BLaER1 treated with 17β-estradiol and CSF1 and Interleukin-3, amounts not matched to agents 10 nM and 100 nM (cell line): ENCODE data around the gene ANKS1B.
"Not testable (repeated sequence)": the region's sequence is repeated elsewhere in the genome, so short reads cannot be mapped to it uniquely, and the experiment has no call there.

ENCODE experiments used
- H3K27ac ChIP-seq, 11 experiments: shearing (Covaris generic); formaldehyde crosslinking; 2 replicates each; pipeline ENCODE4 v1.8.1; 2022
- H3K27me3 ChIP-seq, 11 experiments: shearing (Covaris generic); formaldehyde crosslinking; 2 replicates each; pipeline ENCODE4 v1.8.1; 2022
- H3K36me3 ChIP-seq, 11 experiments: shearing (Covaris generic); formaldehyde crosslinking; 2 replicates each; pipeline ENCODE4 v1.8.1; 2022
- H3K4me1 ChIP-seq, 10 experiments: shearing (Covaris generic); formaldehyde crosslinking; 2 replicates each; pipeline ENCODE4 v1.8.1; 2022
- H3K4me2 ChIP-seq, 11 experiments: shearing (Covaris generic); formaldehyde crosslinking; 2 replicates each; pipeline ENCODE4 v1.8.1; 2022
- H3K4me3 ChIP-seq, 10 experiments: shearing (Covaris generic); formaldehyde crosslinking; 2 replicates each; pipeline ENCODE4 v1.8.1; 2022
- H3K9ac ChIP-seq, 11 experiments: shearing (Covaris generic); formaldehyde crosslinking; 2 replicates each; pipeline ENCODE4 v1.8.1; 2022
- H3K9me3 ChIP-seq, 11 experiments: shearing (Covaris generic); formaldehyde crosslinking; replicated peaks in 1 of 11; 2 replicates each; pipeline ENCODE4 v1.8.1; 2022
- H4K20me1 ChIP-seq, 11 experiments: shearing (Covaris generic); formaldehyde crosslinking; 2 replicates each; pipeline ENCODE4 v1.8.1; 2022
- Cebpa-rat ChIP-seq, 11 experiments: shearing (Covaris generic); IDR thresholded peaks; 2 replicates each; pipeline ENCODE4 v1.8.1; 2022

The ANKS1B gene

DNA sequence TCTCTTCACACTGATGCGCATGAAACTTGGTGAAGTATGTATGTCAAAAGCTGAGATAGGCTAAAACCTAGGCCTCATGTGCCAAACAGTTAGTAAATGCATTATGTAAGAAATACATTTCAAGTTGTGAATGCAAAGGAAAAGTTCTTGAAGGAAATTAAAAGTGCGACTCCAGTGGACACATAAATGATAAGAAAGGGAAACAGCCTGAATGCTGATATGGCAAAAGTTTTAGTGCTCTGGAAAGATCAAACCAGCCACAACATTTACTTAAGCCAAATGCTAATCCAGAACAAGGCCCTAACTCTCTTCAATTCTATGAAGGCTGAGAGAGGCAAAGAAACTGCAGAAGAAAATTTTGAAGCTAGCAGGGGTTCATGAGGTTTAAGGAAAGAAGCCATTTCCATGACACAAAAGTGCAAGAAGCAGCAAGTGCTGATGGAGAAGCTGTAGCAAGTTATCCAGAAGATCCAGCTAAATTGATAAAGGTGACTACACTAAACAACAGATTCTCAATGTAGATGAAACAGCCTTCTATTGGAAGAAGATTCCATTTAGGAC lies 262.9 kb downstream of the ANKS1B start:
- Histone ChIP-seq H4K20me1 (peaks cover 0 to 9% (median 0%) of the 10 kb centered on the region in 11 experiments; a peak in 3 of 22 replicates), H3K9me3 (peaks cover 0 to 33% (median 25%) of the 10 kb centered on the region in 11 experiments; a peak in 20 of 22 replicates), H3K4me1 (no peaks in the 10 kb centered on the region), H3K27me3 (no peaks in the 10 kb centered on the region), H3K4me2 (no peak overlapping the region), H3K4me3 (no peak overlapping the region), H3K36me3 (peaks cover 0 to 51% (median 33%) of the 10 kb centered on the region in 11 experiments; a peak in 16 of 22 replicates), H3K27ac (no peak overlapping the region), H3K9ac (no peak overlapping the region)
- TF ChIP-seq Cebpa-rat (IDR thresholded peaks at IDR 0.05), result no peak

DNA sequence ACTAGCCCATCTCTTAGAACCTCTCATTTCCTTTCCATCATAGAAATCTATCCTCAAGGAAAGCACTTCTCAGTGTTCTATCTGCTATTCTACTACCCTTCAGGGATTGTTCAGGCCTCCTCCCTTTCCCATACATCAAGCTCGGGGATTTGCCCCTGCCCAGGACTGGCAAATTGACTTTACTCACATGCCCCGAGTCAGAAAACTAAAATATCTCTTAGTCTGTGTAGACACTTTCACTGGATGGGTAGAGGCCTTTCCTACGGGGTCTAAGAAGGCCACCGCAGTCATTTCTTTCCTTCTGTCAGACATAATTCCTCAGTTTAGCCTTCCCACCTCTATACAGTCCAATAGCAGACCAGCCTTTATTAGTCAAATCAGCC lies 264.7 kb downstream of the ANKS1B start:
- H3K4me3 ChIP-seq, H3K4me2 ChIP-seq, H3K4me1 ChIP-seq, H3K27ac ChIP-seq, H4K20me1 ChIP-seq, H3K9ac ChIP-seq, H3K27me3 ChIP-seq: not testable (repeated sequence)
- peaks cover 0 to 45% (median 30%) of the 10 kb centered on the region in 11 experiments; a peak in 16 of 22 replicates for H3K36me3 ChIP-seq
- H3K9me3 ChIP-seq, result peaks cover 0 to 29% (median 19%) of the 10 kb centered on the region in 11 experiments; a peak in 19 of 22 replicates

DNA sequence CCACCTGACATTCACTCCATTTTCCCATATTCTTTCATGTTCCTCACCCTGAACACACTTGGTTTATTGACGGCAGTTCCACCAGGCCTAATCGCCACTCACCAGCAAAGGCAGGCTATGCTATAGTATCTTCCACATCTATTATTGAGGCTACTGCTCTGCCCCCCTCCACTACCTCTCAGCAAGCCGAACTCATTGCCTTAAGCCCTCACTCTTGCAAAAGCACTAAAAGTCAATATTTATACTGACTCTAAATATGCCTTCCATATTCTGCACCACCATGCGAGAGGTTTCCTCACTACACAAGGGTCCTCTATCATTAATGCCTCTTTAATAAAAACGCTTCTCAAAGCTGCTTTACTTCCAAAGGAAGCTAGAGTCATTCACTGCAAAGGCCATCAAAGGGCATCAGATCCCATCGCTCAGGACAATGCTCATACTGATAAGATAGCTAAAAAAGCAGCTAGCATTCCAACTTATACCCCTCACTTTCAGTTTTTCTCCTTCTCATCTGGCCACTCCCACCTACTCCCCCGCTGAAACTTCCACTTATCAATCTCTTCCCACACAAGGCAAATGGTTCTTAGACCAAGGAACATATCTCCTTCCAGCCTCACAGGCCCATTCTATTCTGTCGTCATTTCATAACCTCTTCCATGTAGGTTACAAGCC lies 265.2 kb downstream of the ANKS1B start:
- H4K20me1 ChIP-seq, H3K27me3 ChIP-seq, H3K4me3 ChIP-seq, H3K27ac ChIP-seq, H3K4me1 ChIP-seq, H3K4me2 ChIP-seq, H3K9ac ChIP-seq: not testable (repeated sequence)
- peaks cover 0 to 26% (median 18%) of the 10 kb centered on the region in 11 experiments; a peak in 18 of 22 replicates for H3K9me3 ChIP-seq
- H3K36me3 ChIP-seq, result peaks cover 0 to 45% (median 29%) of the 10 kb centered on the region in 11 experiments; a peak in 16 of 22 replicates

DNA sequence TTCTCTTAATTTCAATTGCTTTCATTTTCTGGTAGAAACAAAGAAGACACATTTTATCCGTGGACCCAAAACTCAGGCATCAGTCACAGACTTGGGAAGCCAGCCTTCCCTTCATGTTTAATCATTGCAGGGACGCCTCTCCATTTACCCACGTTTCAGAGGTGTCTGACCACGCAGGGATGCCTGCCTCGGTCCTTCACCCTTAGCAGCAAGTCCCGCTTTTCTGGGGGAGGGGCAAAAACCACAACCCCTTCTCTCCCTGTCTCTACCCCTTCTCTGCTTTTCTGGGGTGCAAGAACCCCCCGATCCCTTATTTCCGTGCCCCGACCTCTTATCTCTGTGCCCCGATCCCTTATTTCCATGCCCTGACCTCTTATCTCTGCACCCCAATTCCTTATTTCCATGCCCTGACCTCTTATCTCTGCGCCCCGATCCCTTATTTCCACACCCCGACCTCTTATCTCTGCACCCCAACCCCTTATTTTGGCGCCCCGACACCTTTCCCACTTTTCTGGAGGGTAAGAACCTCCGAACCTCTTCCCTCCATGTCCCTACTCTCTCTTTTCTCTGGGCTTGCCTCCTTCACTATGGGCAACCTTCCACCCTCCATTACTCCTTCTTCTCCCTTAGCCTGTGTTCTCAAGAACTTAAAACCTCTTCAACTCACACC lies 268.8 kb downstream of the ANKS1B start:
- H3K4me3 ChIP-seq, H3K27ac ChIP-seq, H3K4me1 ChIP-seq, H3K9ac ChIP-seq, H3K27me3 ChIP-seq, H4K20me1 ChIP-seq, H3K4me2 ChIP-seq: not testable (repeated sequence)
- Histone ChIP-seq H3K9me3 (peaks cover 0 to 25% (median 9%) of the 10 kb centered on the region in 11 experiments; a peak in 8 of 22 replicates), H3K36me3 (peaks cover 0 to 50% (median 31%) of the 10 kb centered on the region in 11 experiments; a peak in 14 of 22 replicates)

DNA sequence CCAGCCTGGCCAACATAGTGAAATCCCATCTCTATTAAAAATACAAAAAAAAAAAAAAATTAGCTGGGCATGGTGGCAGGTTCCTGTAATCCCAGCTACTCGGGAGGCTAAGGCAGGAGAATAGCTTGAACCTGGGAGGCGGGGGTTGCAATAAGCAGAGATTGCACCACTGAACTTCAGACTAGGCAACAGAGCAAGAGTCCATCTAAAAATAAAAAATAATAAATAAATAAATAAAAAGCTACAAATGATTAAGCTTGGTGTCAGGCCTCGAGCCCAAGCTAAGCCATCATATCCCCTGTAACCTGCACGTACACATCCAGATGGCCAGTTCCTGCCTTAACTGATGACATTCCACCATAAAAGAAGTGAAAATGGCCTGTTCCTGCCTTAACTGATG lies 269.8 kb downstream of the ANKS1B start:
- Histone ChIP-seq H3K9me3 (peaks cover 0 to 25% (median 9%) of the 10 kb centered on the region in 11 experiments; a peak in 8 of 22 replicates), H3K36me3 (peaks cover 0 to 59% (median 35%) of the 10 kb centered on the region in 11 experiments; a peak in 14 of 22 replicates)
- not testable (repeated sequence) for H3K4me3 ChIP-seq, H3K9ac ChIP-seq, H3K4me1 ChIP-seq, H4K20me1 ChIP-seq, H3K4me2 ChIP-seq, H3K27ac ChIP-seq, H3K27me3 ChIP-seq

DNA sequence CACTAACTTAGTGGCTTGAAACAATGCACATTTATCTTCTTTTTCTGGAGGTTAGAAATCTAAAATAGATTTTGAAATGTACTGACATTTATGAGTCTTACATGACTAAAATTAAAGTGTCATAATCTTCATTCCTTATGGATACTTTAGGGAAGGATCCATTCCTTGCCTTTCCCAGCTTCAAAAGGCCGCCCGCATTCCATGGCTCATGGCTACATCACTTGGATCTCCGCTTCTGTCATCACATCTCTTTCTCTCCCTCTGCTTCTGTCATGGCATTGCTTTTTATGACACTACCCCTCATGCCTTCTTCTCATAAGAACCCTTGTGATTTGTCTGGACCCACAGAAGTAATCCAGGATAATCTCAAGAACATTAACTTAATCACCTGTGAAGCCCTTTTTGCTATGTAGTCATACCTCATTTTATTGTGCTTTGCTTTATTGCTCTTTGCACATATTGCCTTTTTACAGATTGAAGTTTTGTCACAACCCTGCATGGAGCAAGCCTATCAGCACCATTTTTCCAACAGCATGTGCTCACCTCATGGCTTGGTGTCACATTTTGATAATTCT lies 270.7 kb downstream of the ANKS1B start:
- no peak overlapping the region for H3K4me3 ChIP-seq

DNA sequence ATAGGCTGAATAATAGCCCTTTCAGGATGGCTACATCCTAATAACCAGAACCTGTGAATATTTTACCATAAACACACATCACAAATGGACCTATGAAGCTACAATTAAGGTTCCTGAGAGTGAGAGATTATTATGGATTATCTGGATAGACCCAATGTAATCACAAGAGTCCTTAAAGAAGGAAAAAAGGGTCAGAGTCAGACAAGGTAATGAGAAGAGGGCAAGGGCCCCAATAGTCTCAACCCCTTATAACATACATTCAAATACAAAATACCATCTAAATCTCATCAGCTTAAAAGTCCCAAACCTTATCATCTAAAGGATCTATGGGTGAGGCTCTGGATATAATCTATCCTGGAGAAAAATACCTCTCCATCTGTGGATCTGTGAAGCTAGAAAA lies 272.5 kb downstream of the ANKS1B start:
- no peak overlapping the region for H3K9ac ChIP-seq
- H3K27me3 ChIP-seq, result no peaks in the 10 kb centered on the region
- H3K4me1 ChIP-seq, result no peaks in the 10 kb centered on the region
- peaks cover 0 to 25% (median 9%) of the 10 kb centered on the region in 11 experiments; a peak in 8 of 22 replicates for H3K9me3 ChIP-seq
- H3K36me3 ChIP-seq, result peaks cover 0 to 85% (median 51%) of the 10 kb centered on the region in 11 experiments; a peak in 15 of 22 replicates
- no peaks in the 10 kb centered on the region; a peak in 1 of 22 replicates for H4K20me1 ChIP-seq
- H3K27ac ChIP-seq, result no peak overlapping the region
- no peak for TF ChIP-seq Cebpa-rat (IDR thresholded peaks at IDR 0.05)
- no peak overlapping the region for H3K4me2 ChIP-seq
- H3K4me3 ChIP-seq, result no peak overlapping the region

More for the DNA sequence above, 270.7 kb downstream of the ANKS1B start:
- Histone ChIP-seq H3K4me2 (no peak overlapping the region), H4K20me1 (no peaks in the 10 kb centered on the region; a peak in 1 of 22 replicates), H3K27me3 (no peaks in the 10 kb centered on the region), H3K4me1 (no peaks in the 10 kb centered on the region), H3K9me3 (peaks cover 0 to 25% (median 9%) of the 10 kb centered on the region in 11 experiments; a peak in 8 of 22 replicates), H3K27ac (no peak overlapping the region), H3K36me3 (peaks cover 0 to 68% (median 44%) of the 10 kb centered on the region in 11 experiments; a peak in 15 of 22 replicates), H3K9ac (no peak overlapping the region)
- no peak for TF ChIP-seq Cebpa-rat (IDR thresholded peaks at IDR 0.05)

DNA sequence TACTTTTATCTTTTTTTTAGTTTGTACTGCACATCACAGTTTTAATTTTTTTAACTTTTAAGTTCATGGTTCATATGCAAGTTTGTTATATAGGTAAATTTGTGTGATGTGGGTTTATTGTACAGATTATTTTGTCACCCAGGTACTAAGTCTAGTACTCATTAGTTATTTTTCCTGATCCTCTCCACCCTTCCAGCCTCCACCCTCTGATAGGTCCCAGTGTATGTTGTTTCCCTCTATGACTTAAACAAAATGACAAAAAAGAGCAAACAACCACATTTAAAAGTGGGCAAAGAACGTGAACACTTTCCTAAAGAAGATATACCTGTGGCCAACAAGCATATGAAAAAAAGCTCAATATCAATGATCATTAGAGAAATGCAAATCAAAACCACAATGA lies 273.5 kb downstream of the ANKS1B start:
- Histone ChIP-seq H3K4me3 (no peak overlapping the region), H3K27me3 (no peaks in the 10 kb centered on the region), H3K4me1 (no peaks in the 10 kb centered on the region), H3K9me3 (peaks cover 0 to 25% (median 9%) of the 10 kb centered on the region in 11 experiments; a peak in 8 of 22 replicates), H4K20me1 (no peaks in the 10 kb centered on the region; a peak in 1 of 22 replicates), H3K36me3 (peaks cover 0 to 95% (median 60%) of the 10 kb centered on the region in 11 experiments; a peak in 15 of 22 replicates), H3K4me2 (no peak overlapping the region), H3K27ac (no peak overlapping the region), H3K9ac (no peak overlapping the region)
- TF ChIP-seq Cebpa-rat (IDR thresholded peaks at IDR 0.05), result no peak

DNA sequence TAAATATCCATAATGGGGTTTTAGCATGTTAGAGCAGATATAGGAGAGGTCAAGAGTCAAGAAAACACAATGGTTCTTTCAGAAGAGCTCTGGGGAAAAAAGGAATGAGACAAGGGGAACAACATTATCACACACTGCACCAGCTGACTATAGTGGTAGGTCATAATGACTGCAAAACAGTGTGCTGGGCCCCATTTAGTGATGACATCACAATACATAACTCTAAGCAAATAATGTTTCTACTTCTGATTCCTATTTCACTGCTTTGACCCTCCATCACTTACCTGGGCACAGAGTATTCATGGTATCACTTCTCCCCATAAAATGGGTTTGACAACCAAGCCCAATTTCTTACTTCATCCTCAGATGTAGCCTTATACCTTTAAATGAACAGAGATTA lies 275.1 kb downstream of the ANKS1B start:
- H3K27ac ChIP-seq, result no peak overlapping the region
- H4K20me1 ChIP-seq, result no peaks in the 10 kb centered on the region; a peak in 1 of 22 replicates
- peaks cover 0 to 24% (median 9%) of the 10 kb centered on the region in 11 experiments; a peak in 8 of 22 replicates for H3K9me3 ChIP-seq
- no peaks in the 10 kb centered on the region for H3K4me1 ChIP-seq
- H3K9ac ChIP-seq, result no peak overlapping the region
- no peaks in the 10 kb centered on the region for H3K27me3 ChIP-seq
- H3K4me2 ChIP-seq, result no peak overlapping the region
- H3K4me3 ChIP-seq, result no peak overlapping the region
- TF ChIP-seq Cebpa-rat (IDR thresholded peaks at IDR 0.05), result no peak
- peaks cover 0 to 98% (median 71%) of the 10 kb centered on the region in 11 experiments; a peak in 15 of 22 replicates for H3K36me3 ChIP-seq
